Upper lobe of left lung (tissue), 6 donors: Measurements from ENCODE around the gene ZKSCAN2. TPM values are rescaled to one million over a fixed set of nuclear protein-coding genes. Genes with fewer than 3 reads are reported as not detected.

Experiments used
- ATAC-seq, 2 donors: fragments of 200-7000 bp; cut with Tn5 transposase; one replicate each; pipeline ENCODE4 v1.9.1; 2022; ENCODE audit warnings: mild to moderate bottlenecking in 2 of 2, moderate library complexity in 2 of 2; ENCODE audit not compliant: low FRiP score in 2 of 2
- DNase-seq, 2 donors: peaks; one replicate each; pipeline ENCODE4 v3.0.0-alpha.2; 2019 to 2020
- H3K27ac ChIP-seq, 4 donors: fragments of 200-600 bp; sonication (generic); one replicate each; pipeline ENCODE4 v1.5.1; 2016 to 2019
- H3K27me3 ChIP-seq, 4 donors: fragments of 200-600 bp; sonication (generic); one replicate each; pipeline ENCODE4 v1.5.1; 2017 to 2019
- H3K36me3 ChIP-seq, 4 donors: fragments of 200-600 bp; sonication (generic); one replicate each; pipeline ENCODE4 v1.5.1; 2016 to 2019
- H3K4me1 ChIP-seq, 4 donors: fragments of 200-600 bp; sonication (generic); one replicate each; pipeline ENCODE4 v1.5.1; 2018 to 2019
- H3K4me3 ChIP-seq, 4 donors: fragments of 200-600 bp; sonication (generic); one replicate each; pipeline ENCODE4 v1.5.1; 2017 to 2019; ENCODE audit warnings: mild to moderate bottlenecking in 2 of 4, moderate library complexity in 1 of 4
- H3K9me3 ChIP-seq, 4 donors: fragments of 200-600 bp; sonication (generic); one replicate each; pipeline ENCODE4 v1.5.1; 2018 to 2019
- CTCF ChIP-seq, 6 experiments: fragments of 450-650 bp in 4 of 6; fragments of 200-600 bp in 2 of 6; sonication (generic) in 2 of 6; IDR thresholded peaks; one replicate each; pipeline ENCODE4 v1.5.1; 2016 to 2019; ENCODE audit warnings: antibody characterized with exemption in 6 of 6
- EP300 ChIP-seq, 4 donors: sonication (generic); formaldehyde crosslinking; IDR thresholded peaks; one replicate each; pipeline ENCODE4 v1.5.1; 2017; ENCODE audit warnings: antibody characterized with exemption in 4 of 4, control low read depth in 2 of 4
- POLR2A ChIP-seq, 4 donors: fragments of 450-650 bp; IDR thresholded peaks; one replicate each; pipeline ENCODE4 v1.5.1; 2016 to 2017; ENCODE audit warnings: antibody characterized with exemption in 4 of 4, mild to moderate bottlenecking in 2 of 4
- POLR2AphosphoS5 ChIP-seq, 2 donors: sonication (generic); formaldehyde crosslinking; IDR thresholded peaks; one replicate each; pipeline ENCODE4 v1.5.1; 2017; ENCODE audit warnings: antibody characterized with exemption in 2 of 2
- WGBS, 2 donors: methylation state at CpG; one replicate each; pipeline ENCODE4 v1.1.5; 2017 to 2018; 5-methylcytosine and 5-hydroxymethylcytosine counted together
- total RNA-seq, 6 donors: library from RNA; depleted of rRNA in 4 of 6; stranded (reverse); fragments of >200 nt in 4 of 6; gene quantifications; one replicate each; pipeline versions ENCODE4 v1.1.0 to v1.2.1, GENCODE V29; 2016 to 2021
- donor health status: DM: no; HTN: no; CAD: no; lungs with moderate emphysema.
- donor health status: DM: no; HTN: yes; CAD: no; lungs with severe emphysema.

The ZKSCAN2 gene
- total RNA-seq, 6 donors from 2014 or later: 0.67 to 6.8 (median 4.5) TPM

- Histone ChIP-seq H3K27me3 (no peaks in the 10 kb centered on the region), H3K9me3 (no peaks in the 10 kb centered on the region), H3K27ac (no peak overlapping the region), H3K36me3 (no peaks in the 10 kb centered on the region), H3K4me3 (no peak overlapping the region), H3K4me1 (no peaks in the 10 kb centered on the region)
- TF ChIP-seq POLR2AphosphoS5 (IDR thresholded peaks at IDR 0.05) (no peak), EP300 (IDR thresholded peaks at IDR 0.05) (no peak), POLR2A (IDR thresholded peaks at IDR 0.05) (no peak), CTCF (IDR thresholded peaks at IDR 0.05) (no peak)
- ATAC-seq: no peak
- no peak for DNase-seq
- WGBS, 2 donors: 92 to 97% methylated on average over 3 of the region's 3 CpGs
Measured at GRCh38 chr16:25289466-25289865, 31.8 kb upstream of the ZKSCAN2 start.

- Histone ChIP-seq H3K36me3 (no peaks in the 10 kb centered on the region), H3K9me3 (no peaks in the 10 kb centered on the region), H3K27me3 (no peaks in the 10 kb centered on the region), H3K4me3 (no peak overlapping the region), H3K4me1 (no peaks in the 10 kb centered on the region), H3K27ac (no peak overlapping the region)
- no peak for TF ChIP-seq POLR2AphosphoS5 (IDR thresholded peaks at IDR 0.05)
- TF ChIP-seq POLR2A (IDR thresholded peaks at IDR 0.05): no peak
- no peak for TF ChIP-seq EP300 (IDR thresholded peaks at IDR 0.05)
- no peak for TF ChIP-seq CTCF (IDR thresholded peaks at IDR 0.05)
- 80 to 83% methylated on average over 6 to 7 of the region's 7 CpGs for WGBS, 2 donors
- DNase-seq (no peak), ATAC-seq (no peak)
Measured at GRCh38 chr16:25279491-25279890, 21.8 kb upstream of the ZKSCAN2 start.

- H3K4me1 ChIP-seq: no peaks in the 10 kb centered on the region
- no peak for ATAC-seq
- DNase-seq: no peak
- no peak overlapping the region for H3K27ac ChIP-seq
- no peaks in the 10 kb centered on the region for H3K9me3 ChIP-seq
- no peaks in the 10 kb centered on the region for H3K27me3 ChIP-seq
- 75 to 82% methylated on average over 5 of the region's 5 CpGs for WGBS, 2 donors
- peaks cover 0 to 6% (median 0%) of the 10 kb centered on the region in 4 donors for H3K36me3 ChIP-seq
- no peak overlapping the region for H3K4me3 ChIP-seq
- TF ChIP-seq EP300 (IDR thresholded peaks at IDR 0.05) (no peak), POLR2AphosphoS5 (IDR thresholded peaks at IDR 0.05) (no peak), POLR2A (IDR thresholded peaks at IDR 0.05) (no peak)
Measured at GRCh38 chr16:25271421-25271820, 13.8 kb upstream of the ZKSCAN2 start.

- no peak overlapping the region for H3K27ac ChIP-seq
- no peak for ATAC-seq
- no peaks in the 10 kb centered on the region for H3K4me1 ChIP-seq
- no peak overlapping the region for H3K4me3 ChIP-seq
- no peaks in the 10 kb centered on the region for H3K27me3 ChIP-seq
- 81 to 89% methylated on average over 6 of the region's 6 CpGs for WGBS, 2 donors
- TF ChIP-seq EP300 (IDR thresholded peaks at IDR 0.05): no peak
- TF ChIP-seq POLR2A (IDR thresholded peaks at IDR 0.05): no peak
- TF ChIP-seq POLR2AphosphoS5 (IDR thresholded peaks at IDR 0.05): no peak
- no peak for TF ChIP-seq CTCF (IDR thresholded peaks at IDR 0.05)
- H3K36me3 ChIP-seq: peaks cover 0 to 6% (median 0%) of the 10 kb centered on the region in 4 donors
- no peaks in the 10 kb centered on the region for H3K9me3 ChIP-seq
- no peak for DNase-seq
Measured at GRCh38 chr16:25270577-25270976, 12.9 kb upstream of the ZKSCAN2 start.

GRCh38 chr16:25269879-25270278, 12.2 kb upstream of the ZKSCAN2 start:
- no peaks in the 10 kb centered on the region for H3K4me1 ChIP-seq
- no peak overlapping the region for H3K4me3 ChIP-seq
- no peaks in the 10 kb centered on the region for H3K27me3 ChIP-seq
- no peaks in the 10 kb centered on the region for H3K9me3 ChIP-seq
- 81 to 100% methylated on average over 1 of the region's 1 CpG for WGBS, 2 donors
- H3K27ac ChIP-seq: no peak overlapping the region
- ATAC-seq (no peak), DNase-seq (no peak)
- TF ChIP-seq POLR2AphosphoS5 (IDR thresholded peaks at IDR 0.05) (no peak), CTCF (IDR thresholded peaks at IDR 0.05) (no peak), POLR2A (IDR thresholded peaks at IDR 0.05) (no peak), EP300 (IDR thresholded peaks at IDR 0.05) (no peak)
- peaks cover 0 to 6% (median 0%) of the 10 kb centered on the region in 4 donors for H3K36me3 ChIP-seq
